HG03575 (cell line): ENCODE measurements around the gene IGF1R.

Experiments
- ATAC-seq: cut with Tn5 transposase; IDR thresholded peaks from one replicate; pipeline ENCODE4 v1.9.1; 2021; ENCODE audit not compliant: unreplicated experiment, insufficient number of reproducible peaks, low FRiP score; ENCODE audit errors: extremely low read depth

IGF1R gene

DNA sequence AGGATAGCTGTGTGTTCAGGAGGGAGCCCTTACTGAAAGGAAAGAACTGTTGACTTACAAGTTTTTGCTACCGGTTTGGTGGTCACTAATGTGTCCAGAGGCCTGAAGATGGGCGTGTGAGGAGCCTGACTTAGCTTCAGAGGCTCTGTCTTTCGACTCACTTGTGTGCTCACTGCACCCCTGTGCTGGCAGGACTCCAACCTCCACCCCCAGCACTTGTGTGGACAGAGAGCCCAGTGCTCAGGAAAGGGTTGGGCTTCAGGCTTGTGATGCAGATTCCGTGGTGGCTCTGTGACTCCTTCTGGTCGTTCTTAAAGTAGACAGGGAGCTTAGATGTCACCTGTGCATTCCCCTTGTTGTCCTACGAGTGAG is 258.4 kb downstream of the IGF1R start:
- ATAC-seq = no peak

GRCh38 chr15:98907927-98908471 is 259.7 kb downstream of the IGF1R start:
- no peak for ATAC-seq

GRCh38 chr15:98909968-98910885 is 261.9 kb downstream of the IGF1R start:
- no peak for ATAC-seq

DNA sequence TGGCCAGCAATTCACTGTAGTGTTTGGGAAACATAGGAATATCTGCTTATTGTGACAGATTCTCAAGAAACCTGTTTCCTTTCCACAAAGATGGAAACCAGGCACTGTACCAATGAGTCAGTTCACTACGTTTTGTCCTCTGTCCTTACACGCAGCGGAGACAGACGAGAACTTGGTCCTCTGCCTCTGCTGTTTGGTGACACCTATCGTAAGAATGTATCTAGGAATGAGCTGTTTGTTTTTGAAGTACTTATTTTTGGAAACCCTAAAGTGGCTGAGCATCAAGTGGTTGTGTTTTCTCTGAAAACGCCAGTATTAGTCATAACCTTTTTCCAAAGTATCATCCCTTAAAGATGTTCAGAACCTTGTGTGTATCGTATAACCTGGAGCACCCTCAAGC is 266.3 kb downstream of the IGF1R start:
- ATAC-seq = no peak

DNA sequence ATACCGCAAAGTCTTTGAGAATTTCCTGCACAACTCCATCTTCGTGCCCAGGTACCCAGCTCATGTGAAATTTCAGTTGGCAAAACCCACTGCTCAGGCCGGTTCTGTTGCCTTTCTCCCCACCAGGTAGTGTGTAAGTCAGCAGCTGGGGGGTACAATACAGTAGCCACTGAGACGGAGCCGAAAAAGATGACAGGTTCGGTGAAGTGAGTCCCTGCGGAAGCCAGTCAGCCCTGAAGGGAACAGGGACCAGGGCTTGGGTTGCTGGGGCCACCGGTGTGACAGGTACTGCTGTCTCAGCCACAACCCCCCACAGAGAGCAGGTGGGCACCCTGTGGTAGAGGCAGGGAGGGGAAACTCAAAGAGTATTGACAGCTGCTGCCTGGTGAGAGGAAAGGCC is 268.5 kb downstream of the IGF1R start:
- no peak for ATAC-seq

GRCh38 chr15:98917417-98917816 is 269.1 kb downstream of the IGF1R start:
- ATAC-seq = no peak

DNA sequence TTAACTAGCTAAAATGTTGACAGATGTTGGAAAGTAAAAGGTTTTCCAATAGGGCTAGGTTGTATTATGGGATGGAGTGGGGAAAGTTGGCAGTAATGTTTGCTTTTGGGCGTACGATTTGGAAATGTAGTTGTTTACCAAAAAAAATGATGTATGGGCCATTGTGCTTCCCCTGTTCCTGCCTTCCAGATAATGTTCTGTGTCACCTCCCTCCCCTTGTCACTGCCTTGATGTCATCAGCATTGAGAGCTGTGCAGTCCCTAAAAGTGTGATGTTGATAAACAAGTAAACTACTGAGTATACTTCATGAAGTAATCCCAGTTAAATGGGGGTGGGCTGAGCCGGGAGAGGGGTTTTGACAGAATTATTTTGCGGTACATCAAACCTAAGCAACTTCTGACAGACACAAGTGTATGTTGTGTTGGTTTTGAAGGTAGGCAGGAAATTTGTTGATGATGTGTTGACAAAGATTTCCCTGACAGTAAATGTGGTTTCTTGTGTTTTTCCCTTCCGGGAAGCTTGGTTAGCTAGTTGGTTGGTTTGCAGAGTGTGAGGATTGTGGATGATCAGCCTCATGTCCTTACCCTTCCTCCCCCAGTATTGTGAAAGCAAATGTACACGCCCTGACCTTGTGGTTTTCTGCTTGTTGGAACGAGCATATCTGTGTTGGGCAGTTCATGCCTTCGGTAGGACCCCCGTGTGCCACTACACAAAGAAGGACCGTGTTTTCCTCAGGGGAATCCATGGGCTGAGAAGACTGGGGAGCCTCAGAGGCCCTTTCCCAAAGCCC is 271.9 kb downstream of the IGF1R start:
- no peak for ATAC-seq

DNA sequence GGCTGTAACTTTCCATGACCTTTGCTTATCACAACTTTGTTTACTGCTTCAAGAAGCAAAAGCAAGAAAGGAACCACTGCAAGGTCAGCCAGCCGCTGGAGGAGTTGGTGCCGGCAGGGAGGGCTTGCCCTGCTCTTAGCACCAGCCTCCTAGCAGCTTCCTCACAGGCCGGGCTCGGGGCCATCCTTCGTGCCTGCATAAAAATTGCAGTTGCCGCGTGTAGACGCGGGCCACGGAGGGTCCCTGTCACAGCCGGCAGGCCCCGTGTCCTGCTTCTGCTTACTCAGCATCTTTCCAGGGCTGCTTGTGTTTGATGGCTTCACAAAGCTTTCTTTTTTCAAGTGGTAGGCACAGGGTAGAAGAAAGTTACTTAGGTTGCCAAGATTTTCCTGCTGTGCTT is 274.8 kb downstream of the IGF1R start:
- ATAC-seq = no peak

DNA sequence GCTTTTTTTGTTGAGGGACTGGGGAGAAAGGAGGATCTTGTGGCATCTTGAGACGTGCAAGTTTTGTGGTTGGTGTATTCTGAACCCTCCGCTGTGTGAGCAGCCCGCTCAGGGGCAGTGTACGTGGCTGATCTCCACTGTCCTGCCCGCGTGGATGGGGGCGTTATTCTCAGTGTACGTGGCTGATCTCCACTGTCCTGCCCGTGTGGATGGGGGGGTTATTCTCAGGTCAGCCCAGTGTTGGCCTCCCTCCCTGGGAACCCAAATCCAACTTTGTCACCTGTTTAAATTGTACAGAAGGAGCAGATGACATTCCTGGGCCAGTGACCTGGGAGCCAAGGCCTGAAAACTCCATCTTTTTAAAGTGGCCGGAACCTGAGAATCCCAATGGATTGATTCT is 275.2 kb downstream of the IGF1R start:
- no peak for ATAC-seq

DNA sequence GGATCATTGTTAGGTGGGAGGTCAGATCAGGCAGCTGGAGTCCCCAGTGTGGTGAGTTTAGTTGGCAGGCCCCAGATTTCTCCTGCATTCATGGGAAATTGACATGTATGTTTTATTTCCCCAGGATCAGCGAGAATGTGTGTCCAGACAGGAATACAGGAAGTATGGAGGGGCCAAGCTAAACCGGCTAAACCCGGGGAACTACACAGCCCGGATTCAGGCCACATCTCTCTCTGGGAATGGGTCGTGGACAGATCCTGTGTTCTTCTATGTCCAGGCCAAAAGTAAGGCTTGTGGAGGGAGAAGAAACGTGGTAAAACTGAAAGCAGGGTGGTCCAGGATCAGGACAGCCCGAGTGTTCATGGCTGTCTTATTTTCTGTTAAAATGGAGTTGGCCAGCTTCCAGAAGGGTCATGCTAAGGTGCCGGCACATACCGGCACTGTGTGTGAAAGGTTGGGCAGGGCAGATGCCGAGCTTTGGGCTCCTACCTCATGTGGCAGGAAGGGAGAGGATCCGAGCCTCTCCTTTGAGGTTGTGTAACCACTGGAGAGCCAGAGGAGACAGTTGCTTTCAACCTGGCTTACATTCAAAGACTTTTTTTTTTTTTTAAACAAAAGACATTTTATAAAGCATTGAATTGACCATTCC is 276.2 kb downstream of the IGF1R start:
- ATAC-seq = no peak

- ATAC-seq = no peak
These were observed 277.9 kb downstream of the IGF1R start for GRCh38 chr15:98926236-98926635.

GRCh38 chr15:98927022-98927421 is 278.7 kb downstream of the IGF1R start:
- no peak for ATAC-seq

- no peak for ATAC-seq
These were observed 279.7 kb downstream of the IGF1R start for GRCh38 chr15:98927996-98928395.

DNA sequence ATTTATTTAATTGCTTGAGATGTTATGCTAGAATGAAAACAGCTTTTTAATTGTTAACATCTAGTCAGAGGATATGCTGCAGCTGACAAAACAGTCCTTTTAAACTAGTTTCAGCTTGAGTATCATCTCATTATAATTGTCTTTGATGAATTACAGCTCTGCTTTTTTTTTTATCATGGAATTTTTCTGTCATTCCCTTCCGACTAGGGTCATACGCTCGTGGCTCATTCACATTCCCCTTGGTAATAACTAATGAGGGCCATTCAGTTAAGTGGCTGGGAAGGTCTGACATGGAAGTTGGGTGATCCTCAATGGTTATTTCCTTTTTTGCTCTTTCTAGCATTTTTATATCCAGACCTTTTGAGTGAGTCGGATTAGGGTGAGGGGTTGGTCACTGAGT is 282.2 kb downstream of the IGF1R start:
- no peak for ATAC-seq

DNA sequence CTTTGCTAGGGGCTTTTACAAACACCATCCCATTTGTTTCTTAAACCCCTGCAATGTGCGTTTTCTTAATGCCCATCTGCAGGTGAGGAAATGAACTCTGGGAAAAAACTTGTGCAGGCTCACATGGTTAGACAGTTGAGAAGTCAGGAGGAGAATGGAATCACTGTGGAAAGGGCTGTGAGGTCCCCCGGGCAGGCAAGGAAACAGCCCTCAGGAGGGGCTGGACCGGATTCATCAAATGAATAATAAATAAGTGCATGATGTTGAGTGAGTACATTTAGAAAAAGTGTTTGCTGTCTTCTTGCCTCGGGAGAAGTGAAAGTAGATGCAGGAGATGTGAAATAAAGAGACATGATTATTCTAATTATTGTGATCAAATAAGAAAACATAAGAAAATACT is 282.7 kb downstream of the IGF1R start:
- no peak for ATAC-seq

DNA sequence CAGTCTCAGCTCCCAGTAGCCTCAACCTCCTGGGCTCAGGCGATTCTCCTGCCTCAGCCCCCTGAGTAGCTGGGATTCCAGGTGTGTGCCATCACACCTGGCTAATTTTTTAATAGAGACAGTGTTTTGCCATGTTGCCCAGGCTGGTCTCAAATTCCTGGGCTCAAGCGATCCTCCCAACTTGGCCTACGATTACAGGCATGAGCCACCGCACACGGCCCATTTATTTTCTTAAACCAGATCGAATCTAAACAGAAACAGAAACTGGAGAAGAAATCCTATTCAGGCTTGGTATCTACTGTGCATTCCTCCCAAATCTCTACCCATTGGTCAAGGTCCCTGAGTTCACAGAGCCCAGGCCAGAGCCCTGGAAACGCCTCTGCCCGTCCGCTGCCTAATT is 285.1 kb downstream of the IGF1R start:
- ATAC-seq = no peak

DNA sequence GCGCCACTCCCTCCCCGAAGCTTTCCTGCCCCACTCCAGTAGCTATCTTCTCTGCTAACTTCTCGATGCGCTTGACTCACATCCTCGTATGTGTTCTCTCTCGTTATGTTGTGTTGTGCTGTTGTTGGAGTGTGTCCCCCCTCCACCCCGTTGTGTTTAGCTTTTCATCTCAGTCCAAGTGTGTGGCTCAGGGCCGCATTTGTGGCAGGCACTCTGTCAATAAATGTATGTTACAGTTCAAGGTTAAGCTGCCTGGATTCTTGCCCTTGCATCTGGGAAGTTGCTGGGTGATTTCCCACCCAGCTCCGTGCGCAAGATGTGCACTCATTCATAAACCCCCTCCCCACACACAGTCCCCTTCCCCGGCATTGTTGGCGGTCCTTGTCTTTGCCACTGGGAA is 287.4 kb downstream of the IGF1R start:
- no peak for ATAC-seq

GRCh38 chr15:98937413-98938104 is 289.2 kb downstream of the IGF1R start:
- peak; percentile 54 for ATAC-seq

- peak; percentile 8 for ATAC-seq
These were observed 289.7 kb downstream of the IGF1R start for GRCh38 chr15:98938105-98938417.
